NOMO-1 treated with dmso at 0.1 percent for 144 hours (cell line): ENCODE data around the gene ATM.
"Not testable (repeated sequence)": the region's sequence is repeated elsewhere in the genome, so short reads cannot be mapped to it uniquely, and the experiment has no call there.

ENCODE experiments used
- DNase-seq: peaks from one replicate; lab custom pipeline; 2025; ENCODE audit not compliant: unreplicated experiment; lab: John Stamatoyannopoulos, UW

ATM gene

DNA sequence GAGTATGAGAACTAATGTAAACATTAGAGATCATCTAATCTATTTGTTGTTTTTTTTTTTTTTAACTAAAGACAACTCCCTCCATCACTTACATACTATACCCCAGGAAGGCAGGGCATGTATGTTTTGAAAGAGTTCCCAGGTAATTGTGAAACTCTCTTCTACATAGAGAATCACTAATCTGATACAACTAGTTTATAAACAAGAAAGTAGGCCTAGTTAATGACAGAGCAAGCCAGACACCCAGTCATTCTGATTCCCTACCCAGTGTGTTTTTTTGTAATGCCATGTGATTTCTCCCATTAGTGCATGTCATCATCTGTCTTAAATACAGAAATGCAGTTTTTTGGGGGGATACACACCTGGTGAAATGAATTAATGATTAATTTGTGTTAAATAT is 123.6 kb downstream of the ATM start:
- no peak for DNase-seq

DNA sequence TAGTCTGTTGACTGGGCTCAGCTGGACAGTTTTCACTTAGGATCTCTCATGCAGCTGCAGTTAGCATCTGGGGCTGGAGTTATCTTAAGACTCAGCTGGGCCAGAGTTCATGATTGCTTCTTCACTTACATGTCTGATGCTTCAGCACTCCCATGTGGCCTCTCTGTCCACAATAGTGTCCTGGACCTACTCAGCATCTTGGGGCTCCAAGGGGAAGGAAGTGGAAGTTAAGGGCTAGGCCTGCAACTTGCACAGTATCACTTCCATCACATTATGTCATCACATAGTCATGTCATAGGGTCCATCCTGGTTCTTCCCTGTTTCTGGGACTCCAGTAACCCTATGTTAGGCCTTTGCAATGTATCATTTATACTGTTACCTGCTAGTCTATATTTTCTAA is 128.6 kb downstream of the ATM start:
- no peak for DNase-seq

DNA sequence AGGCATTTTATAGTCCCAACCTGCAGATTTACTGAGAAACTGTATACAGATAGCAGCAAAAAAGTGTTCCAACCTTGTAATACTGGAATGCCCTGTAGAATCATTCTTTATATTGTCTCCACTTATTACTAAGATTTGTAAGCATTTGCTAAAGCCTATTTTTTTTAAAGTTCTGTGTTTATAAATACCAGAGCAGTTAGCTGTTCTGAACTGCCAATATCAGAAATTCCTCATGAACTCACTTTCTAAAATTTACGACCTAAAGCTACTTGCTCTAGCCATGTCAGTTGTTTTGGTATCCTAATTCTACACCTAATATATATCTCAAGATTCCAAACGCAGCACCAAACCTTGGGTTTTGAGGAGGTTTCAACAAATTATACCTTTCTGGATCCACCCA is 141.3 kb downstream of the ATM start:
- DNase-seq, result no peak

DNA sequence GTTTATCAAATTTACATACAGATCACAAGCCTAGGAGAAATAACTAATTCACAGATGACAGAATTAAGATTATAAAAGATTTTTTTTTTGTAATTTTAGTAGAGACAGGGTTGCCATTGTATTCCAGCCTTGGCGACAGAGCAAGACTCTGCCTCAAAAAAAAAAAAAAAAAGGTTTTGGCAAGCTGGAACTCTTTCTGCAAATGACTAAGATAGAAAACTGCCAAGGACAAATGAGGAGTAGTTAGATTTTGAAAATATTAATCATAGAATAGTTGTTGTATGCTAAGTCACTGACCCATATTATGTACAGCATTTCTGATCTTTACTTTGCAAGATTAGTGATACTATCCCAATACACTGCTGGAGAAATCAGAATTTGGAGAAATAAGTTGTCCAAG is 145.3 kb downstream of the ATM start:
- DNase-seq, result no peak

DNA sequence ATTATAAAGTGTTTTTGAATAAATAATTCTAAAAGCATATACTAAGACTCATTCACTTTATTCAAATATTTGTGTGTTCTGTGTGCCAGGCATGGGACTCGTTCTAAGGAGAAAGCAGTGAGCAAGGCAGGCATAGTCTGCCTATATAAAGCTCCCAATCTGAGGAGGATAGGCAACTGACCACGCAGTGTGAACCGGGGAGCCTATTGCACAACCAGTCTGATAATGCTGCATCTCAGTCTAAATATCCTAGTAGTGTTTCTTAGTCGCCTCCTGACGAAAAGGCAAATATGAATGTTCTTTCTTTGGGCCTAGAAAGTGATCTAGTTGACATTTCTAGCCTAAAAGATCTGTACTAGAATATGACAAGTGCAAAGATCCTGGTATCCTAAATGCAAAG is 146.2 kb downstream of the ATM start:
- no peak for DNase-seq

DNA sequence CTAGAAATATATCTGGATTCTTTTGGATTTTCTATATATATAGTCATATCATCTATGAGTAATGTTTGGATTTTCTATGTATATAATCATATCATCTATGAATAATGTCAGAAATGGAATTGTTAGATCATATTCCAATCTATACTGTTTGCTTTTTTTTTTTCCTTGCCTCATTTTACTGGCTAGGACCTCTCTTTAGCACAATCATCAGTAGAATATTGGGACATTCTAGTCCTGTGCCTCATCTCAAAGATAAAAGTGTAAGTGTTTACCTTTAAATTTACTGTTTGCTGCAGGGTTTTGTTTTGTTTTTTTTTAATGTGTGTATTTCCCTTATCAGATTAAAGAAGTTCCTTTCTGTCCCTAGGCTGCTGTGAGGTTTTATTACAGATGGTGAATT is 147.4 kb downstream of the ATM start:
- no peak for DNase-seq

DNA sequence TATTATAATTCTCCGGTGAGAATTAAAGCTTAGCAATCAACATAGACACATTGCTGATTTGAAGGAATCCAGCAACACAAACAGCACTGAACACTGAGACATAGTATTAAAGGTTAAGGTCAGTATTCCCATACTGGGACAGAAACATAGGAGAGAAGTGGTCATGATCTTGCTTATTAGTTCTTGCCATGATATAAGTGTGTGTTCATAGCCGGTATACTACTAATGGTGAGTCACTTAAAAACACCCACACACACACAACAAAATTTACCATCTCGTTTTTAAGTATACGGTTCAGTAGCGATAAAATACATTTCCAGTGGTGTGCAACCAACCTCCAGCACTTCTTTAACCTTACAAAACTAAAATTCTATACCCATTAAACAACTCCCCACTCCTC is 148.1 kb downstream of the ATM start:
- DNase-seq, result no peak

DNA sequence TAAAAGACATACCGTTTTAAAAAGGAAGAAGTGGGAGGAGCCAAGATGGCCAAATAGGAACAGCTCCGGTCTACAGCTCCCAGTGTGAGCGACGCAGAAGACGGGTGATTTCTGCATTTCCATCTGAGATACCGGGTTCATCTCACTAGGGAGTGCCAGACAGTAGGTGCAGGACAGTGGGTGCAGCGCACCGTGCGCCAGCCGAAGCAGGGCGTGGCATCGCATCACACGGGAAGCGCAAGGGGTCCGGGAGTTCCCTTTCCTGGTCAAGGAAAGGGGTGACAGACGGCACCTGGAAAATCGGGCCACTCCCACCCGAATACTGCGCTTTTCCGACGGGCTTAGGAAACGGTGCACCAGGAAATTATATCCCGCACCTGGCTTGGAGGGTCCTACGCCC is 150.6 kb downstream of the ATM start:
- not testable (repeated sequence) for DNase-seq

DNA sequence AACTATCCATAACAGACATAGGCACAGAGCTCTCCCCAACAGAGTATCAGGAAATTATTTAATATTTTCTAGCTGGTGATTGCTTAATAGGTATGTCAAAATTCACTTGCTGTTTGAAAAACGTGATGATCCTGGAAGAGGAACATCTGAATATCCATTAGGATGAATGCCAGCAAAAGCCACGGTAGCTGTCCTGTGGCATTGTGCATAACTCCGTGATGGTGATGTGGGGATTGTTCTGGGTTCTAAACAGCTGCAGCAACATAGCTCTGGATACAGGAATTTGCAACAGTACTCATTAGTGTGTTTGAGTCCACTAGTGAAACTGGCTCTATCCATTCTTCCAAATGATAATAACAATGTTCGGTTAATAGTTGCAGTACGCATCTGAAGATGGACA is 165.7 kb downstream of the ATM start:
- no peak for DNase-seq

DNA sequence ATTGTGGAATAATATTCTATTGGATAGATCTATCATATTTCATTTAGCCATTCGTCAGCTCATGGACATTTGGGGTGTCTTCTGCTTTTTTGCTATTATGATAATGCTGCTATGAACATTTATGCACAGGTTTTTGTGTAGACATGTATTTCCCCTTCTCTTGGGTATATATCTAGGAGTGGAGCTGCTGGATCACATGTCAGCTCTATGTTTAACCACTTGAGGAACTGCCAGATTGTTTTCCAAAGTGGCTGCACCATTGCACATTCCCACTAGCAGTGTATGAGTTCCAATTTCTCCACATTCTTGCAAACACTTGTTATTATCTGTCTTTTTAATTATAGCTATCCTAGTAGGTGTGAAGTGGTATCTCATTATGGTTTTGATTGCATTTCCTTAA is 169.5 kb downstream of the ATM start:
- no peak for DNase-seq

DNA sequence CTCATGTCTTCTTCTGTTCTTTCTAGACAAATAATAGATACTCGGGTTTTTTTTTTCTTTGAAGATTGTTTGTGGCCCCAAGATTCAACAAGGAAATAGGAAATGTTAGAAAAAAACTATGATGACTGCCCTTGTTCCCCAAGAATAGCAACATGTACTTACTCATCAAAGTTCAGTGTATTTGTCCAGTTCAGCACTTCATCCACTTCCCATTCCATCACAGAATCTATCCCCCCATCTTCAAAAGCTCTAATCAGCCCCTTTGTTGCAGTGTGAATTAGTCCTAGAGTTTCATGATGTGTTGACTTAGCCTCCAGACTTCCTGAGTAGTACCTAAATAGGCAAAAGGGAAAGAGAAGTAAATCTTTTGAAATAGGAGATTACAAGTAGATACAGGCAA is 170.2 kb downstream of the ATM start:
- DNase-seq, result no peak

DNA sequence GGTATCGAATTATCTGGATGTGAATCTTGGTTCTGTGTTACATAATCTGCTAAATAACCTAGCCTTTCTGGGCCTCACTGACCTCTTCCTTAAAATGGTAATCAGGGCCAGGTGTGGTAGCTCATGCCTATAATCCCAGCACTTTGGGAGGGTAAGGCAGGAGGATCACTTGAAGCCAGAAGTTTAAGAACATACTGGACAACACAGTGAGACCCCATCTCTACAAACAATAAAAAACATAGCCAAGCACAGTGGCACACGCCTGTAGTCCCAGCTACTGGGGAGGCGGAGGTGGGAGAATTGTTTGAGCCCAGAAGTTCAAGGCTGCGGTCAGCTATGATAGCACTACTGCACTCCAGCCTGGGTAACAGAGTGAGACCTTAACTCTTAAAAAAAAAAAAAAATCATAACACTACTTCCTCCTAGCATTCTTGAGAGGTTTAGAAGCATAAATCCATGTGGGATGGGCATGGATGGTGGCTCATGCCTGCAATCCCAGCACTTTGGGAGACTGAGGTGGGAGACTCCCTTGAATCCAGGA is 171.9 kb downstream of the ATM start:
- DNase-seq, result no peak

DNA sequence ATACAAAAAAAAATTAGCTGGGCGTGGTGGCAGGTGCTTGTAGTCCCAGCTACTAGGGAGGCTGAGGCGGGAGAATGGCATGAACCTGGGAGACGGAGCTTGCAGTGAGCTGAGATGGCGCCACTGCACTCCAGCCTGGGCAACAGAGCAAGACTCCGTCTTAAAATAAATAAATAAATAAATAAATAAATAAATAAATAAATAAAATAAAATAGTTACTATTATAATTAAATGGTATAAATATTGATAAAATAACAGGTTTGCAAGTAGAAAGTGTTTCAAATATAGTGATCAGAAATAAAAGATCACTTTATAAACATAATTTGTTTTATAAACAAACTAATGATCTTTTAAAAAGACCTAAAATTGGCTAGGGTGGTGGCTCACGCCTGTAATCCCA is 173.8 kb downstream of the ATM start:
- not testable (repeated sequence) for DNase-seq

DNA sequence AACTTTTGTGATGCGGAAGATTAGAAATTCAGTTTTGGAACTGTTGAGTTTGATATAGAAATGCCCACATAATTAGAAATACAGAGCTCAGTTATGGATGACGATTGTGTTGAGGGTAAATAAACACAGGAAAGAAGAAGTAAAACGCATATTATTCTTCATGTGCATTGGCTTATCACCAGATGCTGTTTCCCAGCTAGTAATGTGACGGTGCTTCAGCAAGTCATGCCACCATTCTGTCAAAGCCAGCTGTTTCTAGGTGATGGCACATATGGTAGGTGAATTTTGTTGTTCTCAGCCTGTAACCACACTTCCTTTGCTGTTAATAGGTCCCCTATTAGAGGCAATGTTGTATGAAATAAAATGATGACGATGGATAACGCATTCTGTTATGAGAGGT is 175.6 kb downstream of the ATM start:
- no peak for DNase-seq

DNA sequence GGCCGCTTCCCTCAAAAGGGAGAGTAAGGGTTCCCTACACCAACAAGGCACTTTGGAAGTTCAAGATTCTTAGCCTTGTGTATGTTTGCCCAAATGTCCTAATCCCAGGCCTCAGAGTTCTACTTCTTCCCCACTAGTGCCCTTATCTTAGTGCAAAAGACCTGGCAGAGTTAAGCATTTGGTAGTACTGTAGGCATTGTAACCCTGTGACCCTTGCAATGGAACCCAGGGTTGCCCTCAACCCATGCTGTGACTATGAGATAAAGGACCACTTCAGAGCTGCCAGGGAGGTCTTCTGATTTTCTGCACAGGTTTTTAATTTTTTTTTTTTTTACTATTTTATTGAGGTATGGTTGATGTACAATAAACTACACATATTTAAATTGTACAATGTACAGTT is 179.4 kb downstream of the ATM start:
- no peak for DNase-seq

DNA sequence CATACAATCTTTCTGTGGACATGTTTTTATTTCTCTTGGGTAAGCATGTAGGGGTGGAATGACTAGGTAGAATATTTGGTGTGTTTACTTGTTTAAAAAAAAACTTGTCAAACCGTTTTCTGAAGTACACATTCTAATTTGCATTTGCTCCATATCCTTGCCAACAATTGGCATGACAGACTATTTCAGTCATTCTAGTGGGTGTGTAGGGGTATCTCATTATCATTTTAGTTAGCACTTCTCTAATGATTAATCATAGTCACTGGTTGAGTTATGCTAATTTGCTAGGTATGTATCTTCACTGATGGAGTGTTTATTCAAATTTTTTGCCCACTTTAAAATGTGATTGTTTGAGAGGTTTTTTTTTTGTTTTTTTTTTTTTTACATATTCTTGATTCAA is 180.2 kb downstream of the ATM start:
- DNase-seq, result no peak

DNA sequence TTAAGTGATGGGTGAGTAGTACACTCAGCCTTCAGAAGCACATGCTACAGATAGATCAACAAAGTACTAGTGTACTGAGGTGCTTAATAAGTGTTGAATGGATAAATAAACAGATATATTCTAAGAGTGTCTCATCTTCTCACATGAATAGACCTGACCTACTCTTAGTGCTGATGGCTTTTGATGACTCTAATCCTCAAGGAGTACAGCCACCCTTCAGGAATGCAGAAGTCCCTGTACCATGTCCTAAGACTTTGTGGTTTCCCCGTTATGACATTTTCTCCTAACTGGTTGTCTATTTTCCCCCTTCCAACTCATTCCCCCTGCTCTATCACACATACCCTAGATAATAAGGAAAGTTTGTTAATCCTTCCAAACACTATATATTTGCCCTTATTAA is 182.8 kb downstream of the ATM start:
- DNase-seq, result no peak

DNA sequence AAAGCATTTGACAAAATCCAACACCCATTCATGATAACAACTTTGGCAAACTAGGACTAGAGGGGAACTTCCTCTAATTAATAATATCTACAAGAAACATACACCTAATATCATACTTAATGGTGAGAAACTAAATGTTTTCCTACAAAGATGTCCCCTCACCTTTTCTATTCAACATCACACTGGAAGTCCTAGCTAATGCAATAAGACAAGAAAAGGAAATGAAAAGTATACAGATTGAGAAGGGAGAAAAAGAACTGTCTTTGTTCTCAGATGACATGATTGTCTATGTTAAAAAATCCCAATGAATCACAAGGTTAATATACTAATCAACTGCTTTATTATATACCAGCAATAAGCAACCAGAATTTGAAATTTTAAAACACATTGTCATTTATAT is 192.1 kb downstream of the ATM start:
- no peak for DNase-seq

DNA sequence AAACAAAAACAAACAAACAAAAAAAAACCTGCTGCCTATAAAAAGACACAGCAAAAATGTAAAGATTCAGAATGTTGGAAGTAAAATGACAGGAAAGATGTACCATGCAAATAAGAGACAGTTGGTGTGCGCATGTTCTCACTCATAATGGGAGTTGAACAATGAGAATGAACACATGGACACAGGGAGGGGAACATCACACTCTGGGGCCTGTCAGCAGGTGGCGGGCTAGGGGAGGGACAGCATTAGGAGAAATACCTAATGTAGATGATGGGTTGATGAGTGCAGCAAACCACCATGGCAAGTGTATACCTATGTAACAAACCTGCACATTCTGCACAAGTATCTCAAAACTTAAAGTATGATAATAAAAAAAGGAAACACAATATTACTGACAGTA is 194.7 kb downstream of the ATM start:
- not testable (repeated sequence) for DNase-seq
